NCI-H187 (cell line): Measurements from ENCODE around the gene ABHD17B.
"Not testable (repeated sequence)": the region's sequence is repeated elsewhere in the genome, so short reads cannot be mapped to it uniquely, and the experiment has no call there.

Experiments used
- DNase-seq, 2 experiments: peaks; one replicate each; lab custom pipeline; 2025; lab: John Stamatoyannopoulos, UW

Gene ABHD17B

DNA sequence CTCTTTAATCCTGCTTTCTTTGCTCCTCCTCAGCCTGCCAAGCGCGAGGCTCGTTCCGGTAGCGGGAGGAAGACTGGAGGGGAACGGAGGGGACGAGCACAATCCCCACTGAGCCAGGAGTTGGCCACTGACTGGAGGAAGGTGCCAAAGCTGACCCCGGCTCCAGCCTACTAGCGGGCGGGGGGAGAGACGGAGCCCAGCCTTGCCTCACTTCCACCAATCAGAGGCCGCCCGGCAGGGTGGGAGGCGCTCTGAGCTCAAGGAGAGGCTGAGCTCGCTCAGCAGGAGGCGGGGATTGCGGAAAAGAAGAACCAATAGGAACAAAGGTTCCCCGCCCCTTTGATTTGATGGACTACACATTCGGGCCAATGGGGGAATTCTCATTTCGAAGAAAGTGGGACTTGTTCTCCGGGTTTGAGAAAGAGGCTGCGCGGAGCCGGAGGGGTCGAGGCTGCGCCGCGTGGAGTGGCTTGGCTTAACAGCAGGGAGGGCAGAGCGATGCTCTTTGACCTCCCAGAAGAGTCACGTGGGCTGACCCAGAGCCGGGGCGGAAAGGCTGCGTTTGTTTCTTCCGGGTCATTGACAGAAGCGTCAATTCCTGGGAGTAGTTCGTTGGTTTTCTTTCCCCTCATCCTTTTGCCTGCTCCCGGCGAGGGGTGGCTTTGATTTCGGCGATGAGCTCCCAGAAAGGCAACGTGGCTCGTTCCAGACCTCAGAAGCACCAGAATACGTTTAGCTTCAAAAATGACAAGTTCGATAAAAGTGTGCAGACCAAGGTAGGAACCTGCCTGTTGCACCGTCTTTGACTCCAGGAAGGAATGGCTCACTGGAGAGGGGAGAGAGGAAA lies at the start of gene ABHD17B, which contains the start of gene C9orf85:
Gene ABHD17B (minus strand): TSS at position 133 of the 847 bp plus-strand sequence. CDS start 36,113 bp downstream, outside the sequence.
Gene C9orf85 (plus strand): TSS at position 579 of the 847 bp plus-strand sequence. CDS start 96 bp downstream, at position 675.
- DNase-seq, result peak; percentile 81 to 96

- no peak for DNase-seq
These were observed 44.4 kb upstream of the ABHD17B start for GRCh38 chr9:71955300-71955915.

GRCh38 chr9:71954652-71955051 lies 43.7 kb upstream of the ABHD17B start:
- DNase-seq, result not testable (repeated sequence)

GRCh38 chr9:71944754-71945375 lies 33.9 kb upstream of the ABHD17B start:
- no peak for DNase-seq

- DNase-seq, result no peak
These were observed 31.1 kb upstream of the ABHD17B start for GRCh38 chr9:71941998-71942567.

- DNase-seq, result no peak
These were observed 30.1 kb upstream of the ABHD17B start for GRCh38 chr9:71941060-71941568.

GRCh38 chr9:71937898-71938297 lies 26.9 kb upstream of the ABHD17B start:
- DNase-seq, result no peak

DNA sequence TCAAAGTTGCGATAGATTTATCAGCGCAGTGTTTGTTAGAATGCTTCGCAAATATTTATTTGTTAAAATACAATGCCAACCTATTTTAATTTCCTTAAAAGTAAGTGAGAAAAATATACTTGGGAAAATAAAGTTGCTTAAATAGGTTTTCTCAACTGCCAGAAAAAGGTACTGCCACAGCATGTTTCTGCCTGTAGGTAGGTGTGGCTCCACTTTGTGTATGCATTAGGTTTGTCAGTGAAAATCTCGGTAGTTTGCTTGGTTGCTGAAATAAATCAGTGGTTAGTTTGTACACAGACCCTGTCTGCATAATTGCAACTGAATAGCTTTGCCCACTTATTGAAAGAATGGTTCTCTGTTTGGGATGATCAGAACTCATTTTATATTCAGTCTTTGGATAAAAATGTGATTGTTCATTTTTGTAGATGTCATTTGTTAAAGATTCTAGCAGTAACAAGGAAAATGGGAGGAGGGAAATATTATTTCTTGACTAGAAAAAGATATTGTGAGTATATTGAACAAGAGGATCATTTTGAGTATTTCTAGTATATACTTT lies 26.2 kb upstream of the ABHD17B start:
- DNase-seq, result no peak

DNA sequence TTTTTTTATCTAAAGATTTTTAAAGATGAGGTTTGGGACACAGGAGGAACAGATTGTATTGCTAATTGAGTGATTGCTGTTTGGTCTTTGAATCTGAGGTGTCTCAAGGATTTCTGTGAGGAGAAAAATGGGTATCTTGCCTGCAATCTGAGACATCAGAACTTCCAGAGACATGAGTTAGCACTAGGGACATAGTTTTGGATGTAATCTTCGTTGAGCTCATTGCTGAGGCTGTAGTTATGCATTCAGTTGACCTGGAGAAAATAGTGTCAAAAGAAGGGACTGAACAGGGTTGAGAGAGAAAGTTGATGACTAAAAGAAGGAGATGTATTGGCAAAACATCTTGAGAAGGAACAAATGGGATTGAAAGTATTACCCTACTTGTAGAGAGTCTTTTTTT lies 25.1 kb upstream of the ABHD17B start:
- no peak for DNase-seq

DNA sequence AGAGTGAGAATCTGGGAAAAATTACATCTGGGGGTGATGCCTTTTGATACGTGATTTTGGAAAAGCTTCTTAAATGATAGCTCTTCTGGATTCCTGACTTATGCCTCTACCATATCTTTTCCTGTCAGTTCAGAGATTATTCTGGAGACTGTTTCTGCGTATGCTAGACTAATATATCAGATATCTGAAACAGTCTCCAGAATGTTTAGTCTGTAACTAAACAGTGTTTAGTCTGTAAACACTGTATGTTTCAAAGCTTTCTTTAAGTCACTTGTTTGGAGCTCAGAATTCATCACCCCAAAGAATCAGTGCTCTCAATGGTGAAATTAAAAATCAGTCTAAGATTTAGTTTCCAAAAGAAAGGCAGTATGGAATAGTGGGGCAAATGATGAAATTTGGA lies 20.2 kb upstream of the ABHD17B start:
- no peak for DNase-seq

DNA sequence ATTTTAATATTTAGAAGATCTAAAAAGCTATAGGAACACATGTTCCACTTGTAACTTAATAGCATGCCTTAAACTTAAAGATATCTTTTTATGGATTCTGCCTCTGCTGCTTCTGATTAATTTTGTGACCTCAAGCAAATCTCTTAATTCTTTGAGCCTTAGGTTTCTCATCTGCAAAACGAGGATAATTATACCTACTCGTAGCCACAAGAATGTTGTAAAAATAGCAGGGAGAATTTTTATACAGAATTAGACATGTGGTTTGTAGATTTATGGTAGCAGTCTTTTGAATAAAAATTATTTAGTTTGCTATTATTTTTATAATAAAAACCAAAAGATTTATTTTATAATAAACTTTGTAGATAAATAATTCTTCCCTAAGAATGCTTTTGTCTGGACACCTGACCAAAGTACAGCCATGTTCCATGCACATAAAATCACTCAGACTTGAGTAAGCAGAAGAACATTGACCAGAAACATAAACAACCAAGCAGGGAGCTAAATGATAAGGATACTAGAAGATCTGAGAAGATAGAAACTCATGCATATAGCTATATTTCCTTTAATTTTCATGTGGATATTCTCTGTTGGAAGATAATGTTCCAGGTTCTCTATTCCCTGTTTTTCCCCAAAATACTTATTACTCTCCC lies 18.9 kb upstream of the ABHD17B start:
- no peak for DNase-seq

DNA sequence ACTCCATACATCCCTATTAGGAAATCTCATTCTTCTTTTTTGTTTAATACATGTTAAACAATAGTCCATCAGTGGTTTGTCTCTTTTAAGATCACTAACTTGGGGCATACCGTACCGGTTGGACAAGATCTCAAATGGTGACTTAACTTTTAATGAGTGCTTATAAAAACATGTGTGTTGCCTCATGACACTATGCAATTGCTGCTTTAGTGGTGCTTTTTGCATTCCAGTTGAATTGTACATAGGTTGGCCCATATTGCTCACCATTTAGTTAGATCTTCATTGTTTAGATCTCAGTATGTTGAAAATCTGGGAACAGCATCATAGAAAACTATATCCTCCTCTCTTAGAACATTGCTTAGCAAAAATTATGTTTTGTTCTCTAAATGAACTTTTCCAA lies 18.2 kb upstream of the ABHD17B start:
- DNase-seq, result no peak

DNA sequence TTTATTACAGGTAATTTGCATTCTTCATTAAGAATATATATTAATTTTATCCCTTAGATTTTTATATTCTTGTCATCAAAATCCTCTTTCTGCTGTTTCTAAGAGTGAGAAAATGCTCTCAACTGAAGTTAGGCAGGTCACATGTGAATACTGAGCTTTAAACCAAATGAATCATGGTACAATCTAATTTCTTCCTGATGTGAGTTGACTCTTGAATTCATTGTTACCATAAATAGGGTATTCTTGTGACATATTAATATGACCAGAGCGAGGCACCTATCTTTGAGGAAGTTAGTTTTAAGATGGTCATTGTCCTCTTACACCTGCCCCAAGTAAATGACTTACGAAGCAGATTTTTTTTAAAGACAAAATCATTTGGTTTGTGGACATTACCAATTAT lies 17.8 kb upstream of the ABHD17B start:
- DNase-seq, result no peak

DNA sequence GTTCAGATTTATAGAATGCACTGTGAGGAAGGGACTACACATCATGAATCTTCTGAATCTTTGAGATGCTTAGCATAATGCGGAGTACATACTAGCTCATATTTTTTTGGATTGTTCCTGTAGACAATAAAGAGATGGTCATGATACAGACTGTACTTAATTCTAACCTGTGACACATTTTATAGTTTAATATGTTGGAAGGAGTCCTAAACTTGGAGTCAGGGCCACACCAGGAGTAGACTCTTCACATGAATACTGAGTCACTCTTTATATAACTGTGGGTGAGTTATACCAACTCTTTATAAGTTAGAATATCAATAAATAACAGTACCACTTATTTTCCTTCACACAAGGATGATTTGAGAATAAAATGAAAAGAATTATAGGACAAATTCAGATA lies 17.4 kb upstream of the ABHD17B start:
- no peak for DNase-seq

- DNase-seq, result no peak
These were observed 14.8 kb upstream of the ABHD17B start for GRCh38 chr9:71925834-71926233.

DNA sequence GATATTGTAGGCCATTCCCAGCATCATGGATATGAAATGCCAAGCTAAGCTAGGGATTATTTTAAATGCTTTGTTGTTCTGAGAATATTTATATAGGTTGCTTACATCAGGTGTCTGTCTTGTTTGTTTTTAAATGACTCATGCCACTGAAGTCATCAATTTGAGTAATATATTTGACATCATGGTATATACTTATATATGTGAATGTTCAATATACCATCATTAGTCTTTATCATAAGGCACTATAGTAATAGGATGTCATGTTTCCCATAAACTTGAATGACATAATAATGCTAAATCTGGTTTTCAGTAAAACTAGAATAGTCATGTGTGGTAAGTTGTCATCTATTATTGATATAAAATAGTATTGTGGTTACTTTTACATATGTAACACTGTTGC lies 13.6 kb upstream of the ABHD17B start:
- DNase-seq, result no peak

DNA sequence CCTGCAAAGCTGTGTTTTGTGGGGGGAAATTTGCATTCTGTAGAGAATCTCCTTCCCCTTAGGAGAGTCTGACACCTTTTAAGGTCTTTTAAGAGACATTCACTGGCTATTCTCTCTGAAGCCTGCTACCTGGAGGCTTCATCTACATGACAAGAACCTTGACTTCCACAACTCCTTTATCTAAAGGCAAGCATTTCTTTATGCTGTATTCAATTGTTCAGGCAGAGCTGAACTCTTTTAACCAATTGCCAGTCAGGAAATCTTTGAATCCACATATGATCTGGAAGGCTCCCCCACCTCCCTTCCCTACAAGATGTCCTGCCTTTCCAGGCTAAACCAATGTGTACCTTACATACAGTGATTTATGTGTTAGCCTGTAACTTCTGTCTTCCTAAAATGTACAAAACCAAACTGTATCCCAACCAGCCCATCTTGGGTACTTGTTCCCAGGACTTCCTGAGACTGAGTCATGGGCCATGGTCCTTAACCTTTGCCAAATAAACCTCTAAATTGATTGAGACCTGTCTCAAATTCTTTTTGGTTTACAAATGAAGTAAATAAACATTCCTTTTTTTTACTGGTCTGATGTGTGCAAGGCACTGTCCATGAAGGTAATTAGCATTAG lies 10.3 kb upstream of the ABHD17B start:
- DNase-seq, result no peak

DNA sequence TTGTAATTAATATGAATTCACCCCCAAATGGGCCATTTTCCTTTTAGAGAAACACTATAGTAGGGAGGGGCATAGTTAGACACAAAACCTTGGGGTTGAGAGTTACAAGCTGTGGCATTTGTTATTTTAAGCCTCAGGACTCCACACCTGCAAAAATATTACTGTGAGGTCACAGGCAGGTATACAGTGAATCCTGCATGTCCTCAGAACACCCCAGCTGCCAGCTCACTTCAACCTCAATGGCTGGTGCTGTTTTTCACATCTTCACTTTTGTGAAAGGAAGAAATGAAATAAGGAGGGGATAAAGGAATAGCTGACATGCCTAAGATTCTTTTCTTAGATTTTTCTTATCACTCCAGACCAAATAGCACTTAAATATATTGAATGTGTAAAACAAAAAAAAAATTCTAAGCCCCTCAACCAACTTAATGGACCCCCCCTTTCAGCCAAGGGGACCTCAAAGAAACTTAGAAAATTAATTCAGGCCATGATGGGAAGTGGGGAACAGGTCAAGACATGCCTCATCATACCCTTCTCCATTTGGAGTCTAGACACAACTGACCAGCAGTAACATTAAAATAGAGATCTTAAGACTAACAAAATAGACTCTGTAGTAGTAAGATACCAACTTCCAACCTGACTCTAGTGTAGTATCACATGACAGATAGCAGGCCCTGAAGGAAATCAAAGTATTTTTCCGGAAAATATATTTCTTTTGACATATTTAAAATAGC lies 9.6 kb upstream of the ABHD17B start:
- no peak for DNase-seq

- no peak for DNase-seq
These were observed 7.4 kb upstream of the ABHD17B start for GRCh38 chr9:71918419-71918818.

GRCh38 chr9:71916834-71917534 lies 6.0 kb upstream of the ABHD17B start:
- no peak for DNase-seq
